HG03354 (cell line): ENCODE measurements around the gene PIK3R1.

Source experiments
- ATAC-seq: cut with Tn5 transposase; IDR thresholded peaks from one replicate; pipeline ENCODE4 v1.9.1; 2021; ENCODE audit warnings: mild to moderate bottlenecking; ENCODE audit not compliant: unreplicated experiment, poor library complexity, severe bottlenecking

The PIK3R1 gene

GRCh38 chr5:68315679-68316271, 100.2 kb downstream of the PIK3R1 start:
- ATAC-seq, result peak; percentile 97

GRCh38 chr5:68316469-68316868, 100.9 kb downstream of the PIK3R1 start:
- ATAC-seq, result no peak

- ATAC-seq, result no peak
These were observed 102.1 kb downstream of the PIK3R1 start for GRCh38 chr5:68317646-68318045.

- no peak for ATAC-seq
These were observed 103.6 kb downstream of the PIK3R1 start for GRCh38 chr5:68318955-68319705.

GRCh38 chr5:68319706-68320412, 104.3 kb downstream of the PIK3R1 start:
- ATAC-seq, result no peak

- ATAC-seq, result no peak
These were observed 104.9 kb downstream of the PIK3R1 start for GRCh38 chr5:68320413-68320986.

GRCh38 chr5:68325065-68325580, 109.6 kb downstream of the PIK3R1 start:
- no peak for ATAC-seq

GRCh38 chr5:68329554-68330255, 114.1 kb downstream of the PIK3R1 start:
- no peak for ATAC-seq

GRCh38 chr5:68330574-68330973, 115.0 kb downstream of the PIK3R1 start:
- no peak for ATAC-seq

- peak; percentile 84 for ATAC-seq
These were observed 115.9 kb downstream of the PIK3R1 start for GRCh38 chr5:68331192-68332079.

GRCh38 chr5:68332080-68332451, 116.5 kb downstream of the PIK3R1 start:
- ATAC-seq, result peak; percentile 32

- ATAC-seq, result peak; percentile 43
These were observed 117.0 kb downstream of the PIK3R1 start for GRCh38 chr5:68332556-68332955.

- no peak for ATAC-seq
These were observed 118.3 kb downstream of the PIK3R1 start for GRCh38 chr5:68333649-68334552.

- no peak for ATAC-seq
These were observed 119.0 kb downstream of the PIK3R1 start for GRCh38 chr5:68334553-68334886.

- no peak for ATAC-seq
These were observed 119.5 kb downstream of the PIK3R1 start for GRCh38 chr5:68335075-68335474.

- no peak for ATAC-seq
These were observed 120.6 kb downstream of the PIK3R1 start for GRCh38 chr5:68336200-68336599.

- no peak for ATAC-seq
These were observed 121.7 kb downstream of the PIK3R1 start for GRCh38 chr5:68337235-68337634.

GRCh38 chr5:68339921-68340321, 124.4 kb downstream of the PIK3R1 start:
- ATAC-seq, result no peak
